AG10803 (cell line): ENCODE measurements around the gene NLRP5.
"Not testable (repeated sequence)": the region's sequence is repeated elsewhere in the genome, so short reads cannot be mapped to it uniquely, and the experiment has no call there.

Source experiments
- DNase-seq: peaks from one replicate; pipeline ENCODE4 v3.0.0; 2010; ENCODE audit warnings: low read depth
- H3K4me3 ChIP-seq: 2 replicates; pipeline ENCODE4 v1.5.1; 2011; ENCODE audit warnings: mild to moderate bottlenecking, low read length, control low read depth
- CTCF ChIP-seq: conservative IDR thresholded peaks from 2 replicates; pipeline ENCODE4 v1.5.1; 2011; ENCODE audit warnings: mild to moderate bottlenecking, low read length, control low read depth, inconsistent platforms

Gene NLRP5

GRCh38 chr19:55986487-55986886 lies at the start of gene NLRP5:
TSS of gene NLRP5 (plus strand) at chr19:55986775.
- no peak within 1 kb of the TSS for H3K4me3 ChIP-seq
- no peak for TF ChIP-seq CTCF
- no peak for DNase-seq

DNA sequence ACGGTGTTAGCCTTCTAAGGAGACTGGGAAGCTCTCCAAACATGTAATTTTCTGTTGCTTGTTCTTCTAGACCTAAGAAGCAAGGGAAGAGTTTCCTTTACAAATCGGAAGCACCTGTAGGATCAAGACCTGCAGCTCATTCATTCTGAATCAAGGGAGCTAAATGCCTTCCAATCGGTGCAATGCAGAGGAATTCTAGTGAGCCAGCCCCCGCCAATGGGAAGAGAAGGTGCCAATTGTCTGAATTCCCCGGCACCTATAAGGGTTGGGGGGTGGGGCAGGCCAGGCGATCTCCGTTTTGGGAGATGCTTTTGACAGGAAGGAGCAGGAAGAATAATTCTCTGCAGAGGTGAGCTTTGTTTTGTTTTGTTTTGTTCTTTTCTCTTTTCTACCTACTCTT lies 47.4 kb upstream of the NLRP5 start:
- H3K4me3 ChIP-seq: no peak overlapping the region
- no peak for DNase-seq
- TF ChIP-seq CTCF: no peak

- DNase-seq: no peak
- no peak for TF ChIP-seq CTCF
- no peak overlapping the region for H3K4me3 ChIP-seq
These were observed 46.3 kb upstream of the NLRP5 start for GRCh38 chr19:55940306-55940705.

GRCh38 chr19:55947532-55947931 lies 39.0 kb upstream of the NLRP5 start, which contains the start of gene NLRP8:
TSS of gene NLRP8 (plus strand) at chr19:55947832.
- DNase-seq: no peak
- no peak within 1 kb of the TSS for H3K4me3 ChIP-seq
- TF ChIP-seq CTCF: no peak

GRCh38 chr19:55950566-55950965 lies 36.0 kb upstream of the NLRP5 start:
- not testable (repeated sequence) for H3K4me3 ChIP-seq, DNase-seq

- no peak for TF ChIP-seq CTCF
- H3K4me3 ChIP-seq: no peak overlapping the region
- no peak for DNase-seq
These were observed 30.1 kb upstream of the NLRP5 start for GRCh38 chr19:55956431-55956830.

DNA sequence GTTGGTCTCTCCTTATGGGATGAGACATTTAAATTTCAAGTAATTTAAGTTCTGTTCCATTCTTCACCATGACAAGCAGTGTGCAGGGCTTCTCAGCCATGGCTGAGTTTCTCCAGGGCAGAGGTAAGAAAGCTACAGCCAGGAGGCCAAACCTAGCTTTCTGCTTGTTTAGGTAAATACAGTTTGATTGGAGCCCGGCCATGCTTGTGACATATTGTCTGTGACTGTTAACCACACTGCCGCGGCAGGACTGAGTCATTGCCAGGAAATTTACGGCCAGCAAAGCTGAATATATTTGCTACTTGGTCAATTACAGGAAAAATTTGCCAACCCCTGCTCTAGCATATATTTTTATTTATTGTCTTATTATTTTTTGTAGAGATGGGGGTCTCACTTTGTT lies 28.2 kb upstream of the NLRP5 start:
- no peak for TF ChIP-seq CTCF
- H3K4me3 ChIP-seq: no peak overlapping the region
- no peak for DNase-seq

DNA sequence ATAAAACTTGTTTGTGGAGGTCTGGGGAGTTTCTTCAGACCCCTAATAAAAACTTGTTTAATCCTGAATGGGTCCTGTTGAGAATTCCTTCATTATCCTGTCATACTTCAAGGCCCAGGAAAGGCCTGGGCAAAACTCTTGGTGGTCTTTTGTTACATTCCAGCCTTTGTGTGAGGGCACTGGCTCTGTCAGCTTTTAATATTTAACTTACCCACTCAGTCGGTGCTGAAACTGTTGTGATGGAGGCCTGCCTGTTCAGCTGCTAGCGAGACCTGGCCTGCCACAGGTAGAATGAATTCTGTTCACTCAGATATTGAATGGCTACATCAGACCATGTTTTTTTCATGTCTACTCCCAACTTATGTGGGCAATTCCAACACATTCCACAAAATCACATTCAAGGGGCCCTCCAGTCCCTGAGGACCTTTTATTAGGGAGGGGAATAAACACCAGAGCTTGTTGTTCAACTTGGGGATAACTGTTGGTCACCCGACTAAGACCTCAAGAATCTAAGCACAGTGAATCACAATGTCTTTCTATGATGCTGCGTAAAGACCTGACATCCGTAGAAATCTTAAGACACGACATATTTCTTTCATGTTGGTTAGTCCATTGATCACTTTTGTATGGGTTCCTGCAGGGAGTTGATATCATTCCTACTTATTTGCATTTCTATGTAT lies 26.4 kb upstream of the NLRP5 start:
- DNase-seq: no peak
- no peak for TF ChIP-seq CTCF
- H3K4me3 ChIP-seq: no peak overlapping the region
